Panc1 (cell line): ENCODE measurements around the gene STX5. TPM values are rescaled to one million over a fixed set of nuclear protein-coding genes. Genes with fewer than 3 reads are reported as not detected.

Experiments
- ATAC-seq: fragments of 200-7000 bp; cut with Tn5 transposase; 2 replicates; pipeline ENCODE4 v1.9.1; 2020; ENCODE audit warnings: mild to moderate bottlenecking, moderate library complexity
- BruUV-seq: library from RNA; stranded (reverse); fragments of 400-500 nt; replicated peaks from 2 replicates; lab custom pipeline; 2021; lab: Mats Ljungman, UMichigan
- CTCF ChIA-PET: fragments of 300-600 bp; sonication (Branson Sonifier 250); formaldehyde crosslinking; loops from one replicate; lab custom pipeline; 2022; ENCODE audit warnings: antibody characterized with exemption; lab: Charles Lee
- POLR2A ChIA-PET: fragments of 300-600 bp; sonication (Branson Sonifier 250); formaldehyde crosslinking; loops from one replicate; lab custom pipeline; 2022; ENCODE audit warnings: antibody characterized with exemption; lab: Charles Lee
- DNase-seq: peaks from one replicate; pipeline ENCODE4 v3.0.0-alpha.2; 2010; ENCODE audit warnings: low read depth, low spot score
- H3K27ac ChIP-seq: 2 replicates; pipeline ENCODE4 v1.5.1; 2011; ENCODE audit warnings: mild to moderate bottlenecking, low read length, inconsistent platforms
- H3K27me3 ChIP-seq: fragments of 200-500 bp; sonication (Bioruptor generic); 2 replicates; pipeline ENCODE4 v1.6.0; 2014; ENCODE audit warnings: low read length, inconsistent platforms; ENCODE audit not compliant: control insufficient read depth, insufficient read depth
- H3K36me3 ChIP-seq: fragments of 200-500 bp; sonication (Bioruptor generic); 2 replicates; pipeline ENCODE4 v1.5.1; 2014; ENCODE audit warnings: inconsistent platforms, mild to moderate bottlenecking, low read length, moderate library complexity; ENCODE audit not compliant: control insufficient read depth, insufficient read depth
- H3K4me1 ChIP-seq: 2 replicates; pipeline ENCODE4 v1.5.1; 2011; ENCODE audit warnings: inconsistent platforms, mild to moderate bottlenecking, low read length, moderate library complexity; ENCODE audit not compliant: control insufficient read depth, insufficient read depth
- H3K4me3 ChIP-seq, 2 experiments: 2 replicates each; pipeline ENCODE4 v1.5.1; 2011 to 2012; ENCODE audit warnings: low read depth in 2 of 2, low read length in 2 of 2, mild to moderate bottlenecking in 2 of 2, inconsistent platforms in 1 of 2, moderate library complexity in 1 of 2
- H3K9me3 ChIP-seq: fragments of 200-500 bp; sonication (Bioruptor generic); 2 replicates; pipeline ENCODE4 v1.5.1; 2014; ENCODE audit warnings: low read depth, mild to moderate bottlenecking, inconsistent platforms, low read length, moderate library complexity; ENCODE audit not compliant: control insufficient read depth, insufficient read depth
- POLR2AphosphoS5 ChIP-seq: IDR thresholded peaks from 2 replicates; pipeline ENCODE4 v1.6.1; 2012; ENCODE audit warnings: mild to moderate bottlenecking, low read depth, low read length, moderate library complexity
- SIN3A ChIP-seq: IDR thresholded peaks from 2 replicates; pipeline ENCODE4 v1.6.1; 2012; ENCODE audit warnings: low read depth, mild to moderate bottlenecking, low read length, moderate library complexity, borderline replicate concordance; ENCODE audit not compliant: insufficient read depth
- TCF7L2 ChIP-seq: IDR thresholded peaks from 2 replicates; pipeline ENCODE4 v1.6.1; 2011; ENCODE audit warnings: mild to moderate bottlenecking, low read depth, low read length, inconsistent platforms
- in situ Hi-C: cut with HindIII; loops from 2 replicates; pipeline ENCODE4 v1.10.0; 2016; ENCODE audit warnings: low sequenced_read_pairs, low pct_unique_long_range_greater_than_20kb
- intact Hi-C: fragments of 100-400 bp; cut with micrococcal nuclease; formaldehyde crosslinking; loops from one replicate; pipeline ENCODE4 v1.10.0; 2022; ENCODE audit not compliant: unreplicated experiment
- total RNA-seq: library from RNA; stranded (reverse); gene quantifications from one replicate; pipeline ENCODE4 v1.2.1, GENCODE V29; 2021; ENCODE audit not compliant: unreplicated experiment
- TF ChIP-seq, protein P1 (sequence below): fragments of 450-650 bp; IDR thresholded peaks from 2 replicates; pipeline ENCODE4 v1.5.1; 2017; ENCODE audit warnings: mild to moderate bottlenecking
- TF ChIP-seq, protein P2 (sequence below), 2 experiments: IDR thresholded peaks; 2 replicates each; pipeline ENCODE4 v1.6.1; 2011 to 2012; ENCODE audit warnings: low read depth in 2 of 2, control low read depth in 1 of 2, low read length in 1 of 2, mild to moderate bottlenecking in 1 of 2, moderate library complexity in 1 of 2; ENCODE audit not compliant: insufficient read depth in 1 of 2

The STX5 gene
- total RNA-seq, 1 experiment from 2014 or later = 31.4 TPM

- peaks cover 13% of the 10 kb centered on the region for H3K4me1 ChIP-seq
- TF ChIP-seq SIN3A (no peak), POLR2AphosphoS5 (no peak), TCF7L2 (no peak)
- TF ChIP-seq, protein P1, sequence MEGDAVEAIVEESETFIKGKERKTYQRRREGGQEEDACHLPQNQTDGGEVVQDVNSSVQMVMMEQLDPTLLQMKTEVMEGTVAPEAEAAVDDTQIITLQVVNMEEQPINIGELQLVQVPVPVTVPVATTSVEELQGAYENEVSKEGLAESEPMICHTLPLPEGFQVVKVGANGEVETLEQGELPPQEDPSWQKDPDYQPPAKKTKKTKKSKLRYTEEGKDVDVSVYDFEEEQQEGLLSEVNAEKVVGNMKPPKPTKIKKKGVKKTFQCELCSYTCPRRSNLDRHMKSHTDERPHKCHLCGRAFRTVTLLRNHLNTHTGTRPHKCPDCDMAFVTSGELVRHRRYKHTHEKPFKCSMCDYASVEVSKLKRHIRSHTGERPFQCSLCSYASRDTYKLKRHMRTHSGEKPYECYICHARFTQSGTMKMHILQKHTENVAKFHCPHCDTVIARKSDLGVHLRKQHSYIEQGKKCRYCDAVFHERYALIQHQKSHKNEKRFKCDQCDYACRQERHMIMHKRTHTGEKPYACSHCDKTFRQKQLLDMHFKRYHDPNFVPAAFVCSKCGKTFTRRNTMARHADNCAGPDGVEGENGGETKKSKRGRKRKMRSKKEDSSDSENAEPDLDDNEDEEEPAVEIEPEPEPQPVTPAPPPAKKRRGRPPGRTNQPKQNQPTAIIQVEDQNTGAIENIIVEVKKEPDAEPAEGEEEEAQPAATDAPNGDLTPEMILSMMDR = no peak
- TF ChIP-seq, protein P2, sequence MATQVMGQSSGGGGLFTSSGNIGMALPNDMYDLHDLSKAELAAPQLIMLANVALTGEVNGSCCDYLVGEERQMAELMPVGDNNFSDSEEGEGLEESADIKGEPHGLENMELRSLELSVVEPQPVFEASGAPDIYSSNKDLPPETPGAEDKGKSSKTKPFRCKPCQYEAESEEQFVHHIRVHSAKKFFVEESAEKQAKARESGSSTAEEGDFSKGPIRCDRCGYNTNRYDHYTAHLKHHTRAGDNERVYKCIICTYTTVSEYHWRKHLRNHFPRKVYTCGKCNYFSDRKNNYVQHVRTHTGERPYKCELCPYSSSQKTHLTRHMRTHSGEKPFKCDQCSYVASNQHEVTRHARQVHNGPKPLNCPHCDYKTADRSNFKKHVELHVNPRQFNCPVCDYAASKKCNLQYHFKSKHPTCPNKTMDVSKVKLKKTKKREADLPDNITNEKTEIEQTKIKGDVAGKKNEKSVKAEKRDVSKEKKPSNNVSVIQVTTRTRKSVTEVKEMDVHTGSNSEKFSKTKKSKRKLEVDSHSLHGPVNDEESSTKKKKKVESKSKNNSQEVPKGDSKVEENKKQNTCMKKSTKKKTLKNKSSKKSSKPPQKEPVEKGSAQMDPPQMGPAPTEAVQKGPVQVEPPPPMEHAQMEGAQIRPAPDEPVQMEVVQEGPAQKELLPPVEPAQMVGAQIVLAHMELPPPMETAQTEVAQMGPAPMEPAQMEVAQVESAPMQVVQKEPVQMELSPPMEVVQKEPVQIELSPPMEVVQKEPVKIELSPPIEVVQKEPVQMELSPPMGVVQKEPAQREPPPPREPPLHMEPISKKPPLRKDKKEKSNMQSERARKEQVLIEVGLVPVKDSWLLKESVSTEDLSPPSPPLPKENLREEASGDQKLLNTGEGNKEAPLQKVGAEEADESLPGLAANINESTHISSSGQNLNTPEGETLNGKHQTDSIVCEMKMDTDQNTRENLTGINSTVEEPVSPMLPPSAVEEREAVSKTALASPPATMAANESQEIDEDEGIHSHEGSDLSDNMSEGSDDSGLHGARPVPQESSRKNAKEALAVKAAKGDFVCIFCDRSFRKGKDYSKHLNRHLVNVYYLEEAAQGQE (IDR thresholded peaks at IDR 0.05; ENCODE audit: insufficient read depth in 1 of 2, low read depth in 2 of 2, low read length in 1 of 2) = no peak
- ATAC-seq = no peak
- CTCF ChIA-PET = interaction anchor here (0.5 kb wide), 1 partner anchor 10 kb away, joined by 4 read pairs; no protein-coding TSS in a partner anchor
- H3K27me3 ChIP-seq = no peaks in the 10 kb centered on the region
- peaks cover 2% of the 10 kb centered on the region; the same call in 1 of the 2 replicates for H3K36me3 ChIP-seq
- no peak for DNase-seq
- in situ Hi-C loops = no loop called here
- H3K9me3 ChIP-seq = no peaks in the 10 kb centered on the region
- no TSS peak for BruUV-seq
- POLR2A ChIA-PET = interaction anchor here (0.7 kb wide), 1 partner anchor 13 kb away, joined by 5 read pairs; no protein-coding TSS in a partner anchor
- intact Hi-C loops = no loop called here
- no peak overlapping the region for H3K4me3 ChIP-seq
- no peak overlapping the region for H3K27ac ChIP-seq
Measured at GRCh38 chr11:62875698-62876478, 44.0 kb upstream of the STX5 start.

DNA sequence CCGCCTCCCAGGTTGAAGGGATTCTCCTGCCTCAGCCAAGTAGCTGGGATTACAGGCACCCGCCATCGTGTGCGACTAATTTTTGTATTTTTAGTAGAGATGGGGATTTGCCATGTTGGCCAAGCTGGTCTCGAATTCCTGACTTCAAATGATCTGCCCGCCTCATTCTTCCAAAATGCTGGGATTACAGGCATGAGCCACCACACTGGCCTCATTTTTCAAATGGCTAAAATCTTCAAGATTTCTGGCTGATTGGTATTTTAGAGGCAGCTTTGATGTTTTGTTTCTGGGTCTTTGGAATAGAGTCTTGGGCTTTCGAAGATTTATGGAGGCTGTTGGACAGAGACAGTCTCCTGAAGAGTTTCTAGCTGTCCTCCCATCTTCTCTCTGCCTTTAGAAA, 43.0 kb upstream of the STX5 start:
- intact Hi-C loops (no loop called here), in situ Hi-C loops (no loop called here)
- Histone ChIP-seq H3K4me1 (peaks cover 8% of the 10 kb centered on the region), H3K36me3 (peaks cover 2% of the 10 kb centered on the region; the same call in 1 of the 2 replicates), H3K27ac (no peak overlapping the region), H3K4me3 (no peak overlapping the region), H3K27me3 (no peaks in the 10 kb centered on the region), H3K9me3 (no peaks in the 10 kb centered on the region)
- ChIA-PET POLR2A (interaction anchor here (0.6 kb wide), 1 partner anchor 106 kb away, joined by 4 read pairs; no protein-coding TSS in a partner anchor), CTCF (no interaction called here)
- ATAC-seq = no peak
- no peak for DNase-seq
- BruUV-seq = no TSS peak
- TF ChIP-seq POLR2AphosphoS5 = no peak

- intact Hi-C loops = no loop called here
- ChIA-PET POLR2A (interaction anchor here (0.6 to 0.8 kb wide), 4 partner anchors 9 to 944 kb away, joined by 6 to 8 read pairs (median 7); no protein-coding TSS in a partner anchor), CTCF (interaction anchor here (0.6 to 0.7 kb wide), 5 partner anchors 14 to 185 kb away, joined by 3 to 8 read pairs (median 4); no protein-coding TSS in a partner anchor)
- no TSS peak for BruUV-seq
- H3K9me3 ChIP-seq = no peaks in the 10 kb centered on the region
- H3K27me3 ChIP-seq = no peaks in the 10 kb centered on the region
- no peak for DNase-seq
- in situ Hi-C loops = no loop called here
- peaks cover 4% of the 10 kb centered on the region; the same call in 1 of the 2 replicates for H3K4me1 ChIP-seq
- H3K36me3 ChIP-seq = no peaks in the 10 kb centered on the region
- H3K4me3 ChIP-seq = no peak overlapping the region
- no peak for TF ChIP-seq POLR2AphosphoS5
- no peak overlapping the region for H3K27ac ChIP-seq
- ATAC-seq = no peak
Measured at GRCh38 chr11:62865635-62866034, 33.8 kb upstream of the STX5 start.
